GM18499 (cell line): Measurements from ENCODE around the gene SCFD1.
A peak's percentile ranks its signal among the peaks of the same experiment; 100 is the strongest.
"Not testable (repeated sequence)": the region's sequence is repeated elsewhere in the genome, so short reads cannot be mapped to it uniquely, and the experiment has no call there.

ENCODE experiments used
- ATAC-seq: cut with Tn5 transposase; IDR thresholded peaks from one replicate; pipeline ENCODE4 v1.9.1; 2021; ENCODE audit warnings: moderate number of reproducible peaks; ENCODE audit not compliant: insufficient read depth, unreplicated experiment

SCFD1 gene, protein sequence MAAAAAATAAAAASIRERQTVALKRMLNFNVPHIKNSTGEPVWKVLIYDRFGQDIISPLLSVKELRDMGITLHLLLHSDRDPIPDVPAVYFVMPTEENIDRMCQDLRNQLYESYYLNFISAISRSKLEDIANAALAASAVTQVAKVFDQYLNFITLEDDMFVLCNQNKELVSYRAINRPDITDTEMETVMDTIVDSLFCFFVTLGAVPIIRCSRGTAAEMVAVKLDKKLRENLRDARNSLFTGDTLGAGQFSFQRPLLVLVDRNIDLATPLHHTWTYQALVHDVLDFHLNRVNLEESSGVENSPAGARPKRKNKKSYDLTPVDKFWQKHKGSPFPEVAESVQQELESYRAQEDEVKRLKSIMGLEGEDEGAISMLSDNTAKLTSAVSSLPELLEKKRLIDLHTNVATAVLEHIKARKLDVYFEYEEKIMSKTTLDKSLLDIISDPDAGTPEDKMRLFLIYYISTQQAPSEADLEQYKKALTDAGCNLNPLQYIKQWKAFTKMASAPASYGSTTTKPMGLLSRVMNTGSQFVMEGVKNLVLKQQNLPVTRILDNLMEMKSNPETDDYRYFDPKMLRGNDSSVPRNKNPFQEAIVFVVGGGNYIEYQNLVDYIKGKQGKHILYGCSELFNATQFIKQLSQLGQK

DNA sequence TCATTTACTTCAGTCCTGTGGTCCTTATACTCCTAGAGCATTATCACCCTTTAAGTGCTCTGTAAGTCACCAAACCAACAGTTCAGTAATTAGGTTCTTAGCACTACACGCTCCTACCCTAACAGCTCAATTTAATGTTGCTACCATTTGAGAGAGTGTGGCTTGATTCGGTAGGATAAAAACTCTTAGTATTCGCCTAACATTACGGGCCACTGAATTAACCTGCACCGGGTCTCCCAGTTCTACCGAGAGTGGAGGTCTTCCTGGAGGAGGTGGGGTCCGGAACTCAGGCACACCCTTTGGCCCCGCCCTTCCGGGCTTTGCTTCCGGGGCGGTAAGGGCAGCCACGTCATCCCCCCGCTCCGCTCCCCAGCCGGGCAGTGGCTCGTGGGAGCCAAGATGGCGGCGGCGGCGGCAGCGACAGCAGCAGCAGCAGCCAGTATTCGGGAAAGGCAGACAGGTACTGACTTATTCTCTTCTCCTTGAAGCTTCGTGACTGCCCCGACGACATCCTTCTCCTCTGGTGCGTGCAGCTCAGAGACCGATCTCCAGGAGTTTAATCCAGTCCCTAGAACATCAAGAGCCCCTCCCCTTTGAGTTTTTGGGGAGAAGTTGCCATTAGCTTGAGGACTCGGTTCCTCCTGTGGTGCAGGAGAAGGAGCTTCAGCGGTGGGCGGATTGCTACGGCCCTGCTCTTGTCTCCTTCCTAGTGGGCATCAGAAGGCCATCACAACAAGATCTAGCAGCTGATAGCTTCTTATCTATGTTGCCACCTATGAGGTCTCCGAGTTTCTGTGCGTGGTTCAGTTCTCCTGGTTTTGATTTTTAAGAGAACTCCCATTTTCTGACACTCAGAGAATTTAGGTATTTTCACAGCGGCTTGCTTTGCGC, at the start of gene SCFD1:
Gene SCFD1, plus strand, starts transcription at position 380 of the 891 bp plus-strand sequence. Its CDS starts 20 bp downstream, at position 400.
- peak; percentile 45 for ATAC-seq

DNA sequence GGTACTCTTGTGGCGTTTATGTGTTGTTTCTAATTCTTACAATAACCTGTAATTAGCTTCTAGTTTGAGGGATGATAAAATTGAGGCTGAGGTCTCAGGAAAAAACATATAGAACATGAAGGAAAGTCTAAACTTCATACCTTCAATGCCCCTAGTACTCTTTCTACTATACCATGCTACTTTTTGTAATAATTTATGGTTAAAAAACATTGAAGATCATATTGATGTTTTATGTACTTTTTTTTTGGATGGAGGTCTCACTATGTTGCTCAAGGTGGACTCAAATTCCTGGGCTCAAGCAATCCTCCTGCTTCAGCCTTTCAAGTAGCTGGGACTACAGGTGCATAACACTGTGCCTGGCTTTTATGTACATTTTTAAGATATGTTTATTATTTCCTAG, 49.3 kb upstream of the SCFD1 start:
- ATAC-seq = no peak

DNA sequence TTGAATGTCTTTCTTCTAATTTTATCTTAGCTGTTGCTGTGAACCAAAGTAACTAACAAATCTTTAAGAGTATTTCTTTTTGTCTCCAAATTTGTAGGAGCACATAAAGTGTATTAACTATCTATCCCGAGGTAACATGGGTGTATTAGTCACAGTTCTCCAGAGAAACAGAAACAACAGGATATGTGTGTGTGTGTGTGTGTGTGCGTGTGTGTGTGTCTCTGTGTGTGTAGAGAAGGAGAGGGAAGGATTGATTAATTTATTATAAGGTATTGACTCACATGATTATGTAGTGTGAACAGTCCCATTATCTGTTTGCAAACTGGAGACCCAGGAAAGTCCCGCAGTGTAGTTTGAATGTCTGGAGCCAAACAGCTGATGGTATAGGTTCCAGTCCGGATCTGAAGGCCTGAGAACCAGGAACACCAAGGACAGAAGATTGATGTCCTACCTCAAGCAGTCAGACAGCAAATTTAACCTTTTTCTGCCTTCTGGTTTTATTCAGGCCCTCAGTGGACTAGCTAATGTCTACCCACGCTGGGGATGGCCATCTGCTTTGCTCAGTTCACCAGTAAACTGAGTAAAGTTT, 48.8 kb upstream of the SCFD1 start:
- ATAC-seq = no peak

DNA sequence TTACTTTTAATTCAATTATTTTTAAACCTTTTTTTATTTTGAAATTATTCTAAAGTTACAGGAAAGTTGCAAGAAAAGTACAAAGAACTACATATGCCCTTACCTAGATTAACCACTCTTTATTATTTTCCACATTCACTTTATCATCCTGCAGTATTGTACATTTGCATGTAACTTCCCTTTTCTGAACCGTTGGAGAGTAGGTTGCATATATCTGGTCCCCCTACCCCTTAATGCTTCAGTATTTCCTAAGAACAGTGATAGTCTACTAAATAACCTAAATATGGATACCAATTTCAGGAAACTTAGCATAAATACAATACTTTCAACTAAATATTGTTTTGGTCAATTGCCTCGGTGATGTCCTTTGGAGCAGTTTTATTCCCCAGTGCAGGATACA, 48.2 kb upstream of the SCFD1 start:
- no peak for ATAC-seq

DNA sequence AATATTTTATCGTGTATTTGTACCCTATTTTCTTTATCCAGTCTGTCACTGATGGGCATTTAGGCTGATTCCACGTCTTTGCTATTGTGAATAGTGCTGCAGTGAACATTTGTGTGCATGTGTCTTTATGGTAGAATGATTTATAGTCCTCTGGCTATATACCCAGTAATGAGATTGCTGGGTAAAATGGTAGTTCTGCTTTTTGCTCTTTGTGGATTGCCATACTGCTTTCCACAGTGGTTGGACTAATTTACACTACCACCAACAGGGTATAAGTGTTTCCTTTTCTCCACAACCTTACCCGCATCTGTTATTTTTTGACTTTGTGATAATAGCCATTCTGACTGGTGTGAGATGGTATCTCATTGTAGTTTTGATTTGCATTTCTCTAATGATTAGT, 47.3 kb upstream of the SCFD1 start:
- ATAC-seq = not testable (repeated sequence)

DNA sequence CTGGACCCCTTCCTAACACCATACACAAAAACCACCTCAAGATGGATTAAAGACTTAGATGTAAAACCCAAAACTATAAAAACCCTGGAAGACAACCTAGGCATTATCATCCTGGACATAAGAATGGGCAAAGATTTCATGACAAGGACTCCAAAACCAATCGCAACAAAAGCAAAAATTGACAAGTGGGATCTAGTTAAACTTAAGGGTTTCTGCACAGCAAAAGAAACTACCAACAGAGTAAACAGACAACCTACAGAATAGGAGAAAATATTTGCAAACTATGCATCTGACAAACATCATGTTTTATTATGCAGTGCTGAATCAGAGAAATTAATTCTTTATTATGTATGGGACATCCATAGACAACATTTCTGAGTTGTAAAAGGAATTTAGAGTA, 45.8 kb upstream of the SCFD1 start:
- not testable (repeated sequence) for ATAC-seq

DNA sequence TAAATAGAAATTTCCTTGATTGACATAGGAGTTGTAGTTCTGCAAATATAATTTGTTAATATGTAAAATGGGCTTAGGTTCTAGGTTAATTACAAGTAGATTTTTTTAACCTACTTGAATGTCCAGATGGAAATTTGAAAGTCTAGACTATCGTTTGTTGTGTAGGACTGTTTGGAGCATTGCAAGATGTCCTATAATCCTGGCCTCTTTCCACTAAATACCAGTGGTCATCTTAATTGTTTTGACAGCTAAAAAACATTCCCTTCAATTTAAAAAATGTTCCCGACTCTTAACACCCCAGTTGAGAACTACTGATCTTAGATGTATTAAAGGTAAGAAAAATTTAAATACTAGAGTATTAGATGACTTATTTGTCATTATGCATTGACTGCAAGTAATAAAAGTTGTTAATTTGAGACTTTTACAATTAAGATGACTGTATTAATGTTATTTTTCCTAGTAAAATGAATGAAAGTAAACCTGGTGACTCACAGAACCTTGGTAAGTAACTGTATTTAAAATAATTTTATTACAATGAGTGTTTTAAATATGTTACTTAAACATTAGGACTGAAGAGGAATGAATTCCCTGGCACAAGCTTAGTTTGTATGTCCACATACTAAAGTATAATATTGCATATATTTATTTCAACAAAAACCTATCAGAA, 41.4 kb upstream of the SCFD1 start:
- no peak for ATAC-seq

DNA sequence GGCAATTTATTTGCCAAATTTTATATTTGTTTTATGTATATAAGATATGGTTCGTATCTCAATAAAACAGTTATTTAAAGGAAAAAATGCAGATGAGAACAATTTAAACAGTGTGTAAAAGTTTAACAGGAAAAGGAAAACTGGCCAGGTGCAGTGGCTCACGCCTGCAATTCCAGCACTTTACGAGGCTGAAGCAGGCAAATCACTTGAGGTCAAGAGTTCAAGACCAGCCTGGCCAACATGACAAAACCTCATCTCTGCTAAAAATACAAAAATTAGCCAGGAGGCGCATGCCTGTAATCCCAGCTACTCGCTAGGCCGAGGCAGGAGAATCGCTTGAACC, 40.9 kb upstream of the SCFD1 start:
- ATAC-seq = no peak

DNA sequence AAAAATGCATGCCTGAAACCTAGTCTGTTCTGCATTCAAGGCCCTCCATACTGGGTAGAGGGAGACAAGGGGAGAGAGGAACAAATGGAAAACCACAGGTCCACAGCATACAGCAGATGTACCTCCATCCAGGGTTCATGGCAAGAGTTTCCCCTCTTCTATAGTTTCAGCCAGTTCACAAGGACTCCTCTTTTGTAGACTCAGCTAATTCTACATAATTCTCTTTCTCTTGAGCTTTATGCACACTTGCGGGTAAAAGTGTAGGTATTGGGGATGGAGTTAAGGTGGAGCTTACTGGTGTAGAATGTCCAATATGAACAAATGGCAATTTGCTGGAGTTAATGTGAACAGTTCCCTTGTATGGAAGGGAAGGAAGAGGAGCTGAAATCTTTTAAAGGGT, 39.7 kb upstream of the SCFD1 start:
- no peak for ATAC-seq

DNA sequence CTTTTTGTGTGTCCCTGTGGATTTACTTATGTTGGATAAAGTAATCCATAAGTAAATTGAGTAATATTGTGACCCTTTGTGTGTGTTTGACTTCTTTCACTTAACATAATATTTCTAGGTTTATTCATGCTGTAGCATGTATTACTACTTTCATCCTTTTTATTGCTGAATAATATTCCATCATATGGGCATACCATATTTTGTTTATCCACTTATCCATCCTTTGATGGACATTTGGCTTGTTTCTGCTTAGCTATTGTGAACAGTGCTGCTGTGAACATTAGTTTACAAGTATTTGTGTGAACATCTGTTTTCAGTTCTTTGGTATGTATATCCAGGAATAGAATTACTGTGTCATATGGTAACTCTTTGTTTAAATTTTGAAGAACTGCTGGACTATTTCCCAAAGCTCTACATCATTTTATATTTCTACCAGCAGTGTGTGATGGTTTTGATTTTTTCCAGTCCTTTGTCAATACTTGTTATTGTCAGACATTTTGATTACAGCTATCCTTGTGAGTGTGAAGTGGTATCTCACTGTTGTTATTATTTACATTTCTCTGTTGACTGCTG, 38.0 kb upstream of the SCFD1 start:
- ATAC-seq = no peak

DNA sequence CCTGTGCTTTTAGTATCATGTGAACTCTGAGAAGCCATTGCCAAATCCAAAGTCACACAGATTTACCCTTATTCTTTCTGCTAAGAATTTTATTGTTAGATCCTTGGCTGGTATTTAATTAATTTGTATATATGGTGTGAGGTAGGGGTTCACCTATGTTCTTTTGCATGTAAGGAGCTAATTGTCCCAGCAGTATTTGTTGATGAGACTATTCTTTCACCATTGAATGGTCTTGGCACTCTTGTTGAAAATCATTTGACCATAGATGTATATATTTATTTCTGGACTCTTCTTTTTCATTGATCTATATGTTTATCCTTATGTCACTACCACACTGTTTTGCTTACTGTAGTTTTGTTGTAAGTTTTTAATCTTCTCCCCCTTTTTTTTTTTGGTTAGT, 36.9 kb upstream of the SCFD1 start:
- ATAC-seq = no peak

DNA sequence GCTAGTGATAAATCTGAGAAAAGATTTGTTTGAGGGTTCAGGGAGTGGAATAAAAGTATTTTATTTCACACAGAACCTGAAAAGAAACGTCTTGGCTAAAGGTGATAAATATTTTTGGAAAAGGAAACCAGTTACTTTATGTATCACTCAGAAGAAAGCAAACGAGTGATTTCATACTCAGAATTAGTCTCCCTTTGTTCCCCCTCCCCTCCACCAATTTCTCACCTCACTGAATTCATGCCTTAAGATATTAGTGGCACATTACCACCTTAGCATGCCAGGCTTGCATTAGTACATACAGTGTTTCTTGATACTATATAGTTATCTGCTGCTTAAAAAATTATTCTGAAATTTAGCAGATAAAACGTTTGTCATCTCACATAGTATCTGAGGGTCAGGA, 35.0 kb upstream of the SCFD1 start:
- no peak for ATAC-seq

DNA sequence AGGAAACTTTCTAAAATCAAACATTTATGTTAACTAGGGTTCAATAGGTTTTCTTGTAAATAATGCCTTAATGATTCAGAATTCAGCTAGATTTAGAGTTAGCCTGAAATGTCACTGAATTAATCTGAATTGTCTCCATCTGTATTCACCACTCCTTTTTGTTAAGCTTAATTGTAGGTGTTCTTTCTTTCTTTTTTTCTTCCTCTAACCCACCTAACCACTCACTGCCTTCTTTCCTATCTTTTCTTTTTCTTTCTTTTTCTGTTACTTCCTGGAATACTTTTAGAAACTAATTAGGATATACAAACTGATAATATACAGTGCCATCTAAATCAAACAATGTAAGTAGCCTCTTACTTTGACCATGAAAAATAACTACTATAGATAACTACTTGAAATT, 33.2 kb upstream of the SCFD1 start:
- ATAC-seq = no peak

DNA sequence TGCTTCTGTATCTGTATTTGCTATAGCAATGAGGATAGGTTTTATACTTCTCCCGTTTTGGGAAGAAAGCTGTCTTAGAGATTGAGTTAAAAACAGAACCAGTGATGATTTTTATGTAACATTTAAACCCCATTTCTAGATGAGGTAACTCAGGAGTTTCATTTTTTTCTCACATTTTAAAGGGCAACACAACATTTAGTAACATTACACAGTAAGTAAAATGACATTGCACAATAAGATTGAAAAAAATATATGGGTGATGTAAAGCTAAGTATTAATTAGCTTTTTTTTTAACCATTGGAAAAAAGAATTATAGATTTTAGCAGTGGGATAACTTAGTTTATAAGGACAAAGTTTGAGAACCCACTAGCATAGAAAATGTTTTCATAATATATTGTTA, 25.2 kb upstream of the SCFD1 start:
- no peak for ATAC-seq

DNA sequence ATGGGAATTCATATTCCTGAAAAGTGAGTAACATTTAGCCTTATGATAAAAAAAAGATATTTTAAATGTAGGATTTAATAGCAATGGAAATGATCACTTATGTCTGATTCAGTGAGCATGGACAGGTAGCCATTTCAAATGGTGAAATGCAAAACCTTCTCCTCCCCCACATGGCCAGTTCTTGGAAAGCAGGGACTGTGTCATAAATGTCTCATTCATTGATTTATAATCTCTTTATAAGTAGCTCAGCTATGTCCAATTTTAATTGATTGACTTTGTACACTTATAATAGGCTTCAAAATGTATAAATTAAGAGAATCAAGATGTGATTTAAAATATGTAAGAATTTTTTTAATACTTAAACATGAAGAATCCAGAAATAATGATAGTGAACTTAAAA, 24.6 kb upstream of the SCFD1 start:
- no peak for ATAC-seq

DNA sequence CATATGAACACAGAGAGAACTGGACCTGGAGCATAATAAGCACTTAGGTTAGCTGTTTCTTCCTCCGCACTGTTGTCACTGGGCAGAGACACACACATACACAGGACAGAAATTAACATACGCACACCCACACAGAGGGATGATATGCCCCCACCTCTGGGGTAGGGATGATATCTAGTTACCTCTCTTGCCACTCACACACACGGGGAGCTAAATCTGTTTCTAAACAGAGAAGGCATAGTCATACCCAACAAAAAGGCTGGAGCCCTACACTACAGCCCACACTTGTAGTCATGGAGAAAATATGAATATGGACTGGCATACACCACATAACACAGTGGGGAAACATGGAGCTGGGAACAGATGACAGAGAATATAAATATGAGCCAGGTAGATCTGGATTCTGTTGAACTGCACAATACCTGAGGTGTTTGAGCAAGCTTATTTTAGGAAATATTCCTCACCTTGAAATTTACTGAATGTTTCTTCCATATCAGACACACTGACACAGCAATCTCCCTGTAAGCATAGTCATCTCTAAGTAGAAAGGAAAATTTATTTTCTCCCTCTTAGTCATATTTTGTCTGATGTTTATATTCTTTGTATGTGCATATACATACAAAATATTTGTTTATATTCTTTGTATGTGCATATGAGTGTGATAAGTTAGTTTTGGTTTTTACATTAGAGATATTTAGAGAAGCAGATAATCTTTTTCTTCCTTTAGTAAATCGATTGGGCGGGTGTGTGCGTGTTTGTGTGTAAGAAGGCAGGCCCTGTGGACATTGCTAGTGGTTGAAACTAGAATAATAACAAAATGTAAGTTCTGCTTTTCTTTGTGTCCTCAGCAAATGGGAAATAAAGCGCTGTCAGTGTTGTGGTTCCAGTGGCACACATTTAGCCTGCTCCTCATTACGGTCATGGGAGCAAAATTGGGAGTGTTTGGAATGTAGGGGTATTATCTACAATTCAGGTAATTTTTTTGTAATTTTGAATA, 20.9 kb upstream of the SCFD1 start:
- no peak for ATAC-seq

DNA sequence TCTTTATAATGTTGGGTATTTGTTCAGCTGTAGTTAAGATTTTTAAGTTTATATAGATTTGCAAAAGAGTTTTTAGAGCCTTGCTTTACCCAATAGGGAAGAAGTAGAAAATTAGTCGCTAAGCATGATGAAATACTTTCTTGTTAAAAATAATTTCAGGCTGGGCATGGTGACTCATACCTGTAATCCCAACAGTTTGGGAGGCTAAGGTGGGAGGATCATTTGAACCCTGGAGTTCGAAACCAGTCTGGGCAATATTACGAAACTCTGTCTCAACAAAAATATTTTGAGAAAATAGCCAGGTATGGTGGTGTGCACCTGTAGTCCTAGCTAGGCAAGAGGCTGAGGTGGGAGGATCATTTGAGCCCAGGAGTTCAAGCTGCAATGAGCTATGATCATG, 18.7 kb upstream of the SCFD1 start:
- no peak for ATAC-seq

DNA sequence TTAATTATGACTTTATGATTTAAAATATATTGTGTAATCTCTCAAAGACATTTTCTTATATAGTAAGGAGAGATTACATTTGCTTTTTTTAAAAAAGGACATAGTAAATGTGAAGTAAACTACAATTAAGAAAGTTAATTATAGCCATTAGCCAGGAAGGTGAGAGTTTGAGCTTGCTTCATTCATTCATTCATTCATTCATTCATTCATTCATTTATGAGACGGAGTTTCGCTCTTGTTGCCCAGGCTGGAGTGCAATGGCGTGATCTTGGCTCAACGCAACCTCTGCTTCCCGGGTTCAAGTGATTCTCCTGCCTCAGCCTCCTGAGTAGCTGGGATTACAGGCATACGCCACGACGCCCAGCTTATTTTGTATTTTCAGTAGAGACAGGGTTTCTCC, 17.4 kb upstream of the SCFD1 start:
- ATAC-seq = not testable (repeated sequence)
